AG09319 (cell line): ENCODE data around the gene KCNMB2.
"Not testable (repeated sequence)": the region's sequence is repeated elsewhere in the genome, so short reads cannot be mapped to it uniquely, and the experiment has no call there.

Experiments
- DNase-seq: peaks from one replicate; pipeline ENCODE4 v3.0.0-alpha.2; 2010; ENCODE audit warnings: low read depth; ENCODE audit errors: extremely low read depth
- CTCF ChIP-seq: IDR thresholded peaks from 2 replicates; pipeline ENCODE4 v1.5.1; 2011; ENCODE audit warnings: low read depth, mild to moderate bottlenecking, inconsistent platforms, low read length, moderate library complexity

The KCNMB2 gene

GRCh38 chr3:178537122-178537705 is 978 bp downstream of the KCNMB2 start:
- DNase-seq = no peak
- TF ChIP-seq CTCF = no peak

GRCh38 chr3:178538056-178538455 is 1.8 kb downstream of the KCNMB2 start:
- TF ChIP-seq CTCF = no peak
- DNase-seq = no peak

- no peak for TF ChIP-seq CTCF
- DNase-seq = no peak
Observed at GRCh38 chr3:178540184-178540583, 3.9 kb downstream of the KCNMB2 start.

- no peak for TF ChIP-seq CTCF
- DNase-seq = no peak
Observed at GRCh38 chr3:178545337-178545736, 9.1 kb downstream of the KCNMB2 start.

- no peak for TF ChIP-seq CTCF
- DNase-seq = no peak
Observed at GRCh38 chr3:178546079-178546478, 9.8 kb downstream of the KCNMB2 start.

- DNase-seq = not testable (repeated sequence)
Observed at GRCh38 chr3:178549426-178549825, 13.2 kb downstream of the KCNMB2 start.

GRCh38 chr3:178551916-178552321 is 15.7 kb downstream of the KCNMB2 start:
- TF ChIP-seq CTCF = no peak
- peak; percentile 0 for DNase-seq

- TF ChIP-seq CTCF = no peak
- no peak for DNase-seq
Observed at GRCh38 chr3:178558637-178559036, 22.4 kb downstream of the KCNMB2 start.
